H9 (cell line): ENCODE results near the gene KANSL3. TPM values are rescaled to one million over a fixed set of nuclear protein-coding genes. Genes with fewer than 3 reads are reported as not detected.

Experiments
- DNase-seq: peaks from one replicate; pipeline ENCODE4 v3.0.0-alpha.2; 2017
- H2AFZ ChIP-seq: one replicate; pipeline ENCODE4 v1.6.1; 2013; ENCODE audit warnings: mild to moderate bottlenecking, low read length, control low read depth, moderate library complexity
- H2AK5ac ChIP-seq: 2 replicates; pipeline ENCODE4 v1.6.1; 2013; ENCODE audit warnings: low read length, control low read depth, mixed read lengths; ENCODE audit not compliant: insufficient read length
- H2BK120ac ChIP-seq: one replicate; pipeline ENCODE4 v1.6.1; 2013; ENCODE audit warnings: low read depth, mild to moderate bottlenecking, low read length, control low read depth, inconsistent platforms; ENCODE audit not compliant: poor library complexity, severe bottlenecking
- H2BK12ac ChIP-seq: 2 replicates; pipeline ENCODE4 v1.6.1; 2013; ENCODE audit warnings: low read length, control low read depth, mixed read lengths, low read depth; ENCODE audit not compliant: insufficient read length
- H2BK15ac ChIP-seq: 2 replicates; pipeline ENCODE4 v1.6.1; 2013; ENCODE audit warnings: low read depth, low read length, control low read depth
- H2BK20ac ChIP-seq: one replicate; pipeline ENCODE4 v1.6.1; 2013; ENCODE audit warnings: low read depth, mild to moderate bottlenecking, low read length, control low read depth, inconsistent platforms; ENCODE audit not compliant: poor library complexity, severe bottlenecking
- H2BK5ac ChIP-seq: 2 replicates; pipeline ENCODE4 v1.6.1; 2013; ENCODE audit warnings: low read length, control low read depth, mixed read lengths; ENCODE audit not compliant: insufficient read length
- H3K14ac ChIP-seq: 2 replicates; pipeline ENCODE4 v1.6.1; 2013; ENCODE audit warnings: low read length, control low read depth; ENCODE audit not compliant: insufficient read depth
- H3K18ac ChIP-seq: 2 replicates; pipeline ENCODE4 v1.6.1; 2013; ENCODE audit warnings: low read depth, mild to moderate bottlenecking, mixed read lengths, low read length, control low read depth; ENCODE audit not compliant: insufficient read length
- H3K23ac ChIP-seq: 2 replicates; pipeline ENCODE4 v1.6.1; 2013; ENCODE audit warnings: low read length, control low read depth, mixed read lengths, low read depth; ENCODE audit not compliant: insufficient read length
- H3K23me2 ChIP-seq: 2 replicates; pipeline ENCODE4 v1.6.1; 2013; ENCODE audit warnings: low read depth, mild to moderate bottlenecking, mixed read lengths, low read length, control low read depth; ENCODE audit not compliant: insufficient read length, poor library complexity, severe bottlenecking
- H3K27ac ChIP-seq: 2 replicates; pipeline ENCODE4 v1.5.1; 2013; ENCODE audit warnings: low read length, control low read depth, mixed read lengths, low read depth; ENCODE audit not compliant: insufficient read length
- H3K27me3 ChIP-seq: 2 replicates; pipeline ENCODE4 v1.6.1; 2013; ENCODE audit warnings: low read length, control low read depth, inconsistent platforms; ENCODE audit not compliant: insufficient read depth
- H3K4ac ChIP-seq: 2 replicates; pipeline ENCODE4 v1.6.1; 2013; ENCODE audit warnings: low read depth, mild to moderate bottlenecking, control low read depth, inconsistent platforms, low read length, moderate library complexity
- H3K4me1 ChIP-seq: 2 replicates; pipeline ENCODE4 v1.6.1; 2013; ENCODE audit warnings: low read length, control low read depth, inconsistent platforms; ENCODE audit not compliant: insufficient read depth
- H3K4me2 ChIP-seq: 2 replicates; pipeline ENCODE4 v1.6.1; 2013; ENCODE audit warnings: low read length, control low read depth, mixed read lengths; ENCODE audit not compliant: insufficient read length, insufficient read depth
- H3K56ac ChIP-seq: 2 replicates; pipeline ENCODE4 v1.6.1; 2013; ENCODE audit warnings: low read depth, mild to moderate bottlenecking, mixed read lengths, low read length, control low read depth; ENCODE audit not compliant: insufficient read length
- H3K79me1 ChIP-seq: 2 replicates; pipeline ENCODE4 v1.6.1; 2013; ENCODE audit warnings: low read depth, mild to moderate bottlenecking, moderate library complexity, low read length, control low read depth, inconsistent platforms; ENCODE audit not compliant: insufficient read depth, poor library complexity, severe bottlenecking
- H3K79me2 ChIP-seq: 2 replicates; pipeline ENCODE4 v1.6.1; 2013; ENCODE audit warnings: low read length, control low read depth, inconsistent platforms; ENCODE audit not compliant: insufficient read depth
- H3K9ac ChIP-seq: 2 replicates; pipeline ENCODE4 v1.6.1; 2013; ENCODE audit warnings: low read length, control low read depth, mixed read lengths; ENCODE audit not compliant: insufficient read length; ENCODE audit errors: extremely low read depth
- H3K9me3 ChIP-seq: one replicate; pipeline ENCODE4 v1.6.1; 2013; ENCODE audit warnings: low read depth, low read length, inconsistent platforms; ENCODE audit not compliant: control insufficient read depth
- H3T11ph ChIP-seq: one replicate; pipeline ENCODE4 v1.6.1; 2013; ENCODE audit warnings: mild to moderate bottlenecking, low read length, control low read depth, inconsistent platforms
- H4K20me1 ChIP-seq: one replicate; pipeline ENCODE4 v1.6.1; 2013; ENCODE audit not compliant: control insufficient read depth, insufficient read length, insufficient read depth
- H4K5ac ChIP-seq: 2 replicates; pipeline ENCODE4 v1.6.1; 2013; ENCODE audit warnings: low read depth, mild to moderate bottlenecking, mixed read lengths, low read length, control low read depth; ENCODE audit not compliant: insufficient read length
- H4K8ac ChIP-seq: replicated peaks from 2 replicates; pipeline ENCODE4 v1.6.1; 2013; ENCODE audit warnings: low read length, control low read depth, mixed read lengths, low read depth; ENCODE audit not compliant: insufficient read length
- H4K91ac ChIP-seq: 2 replicates; pipeline ENCODE4 v1.6.1; 2013; ENCODE audit warnings: low read depth, mild to moderate bottlenecking, moderate library complexity, mixed read lengths, low read length, control low read depth; ENCODE audit not compliant: insufficient read length
- H3K27ac Mint-ChIP-seq, 3 experiments: 2 replicates in 2 of 3; 3 replicates in 1 of 3; pipeline ENCODE4 v1.8.0; 2020 to 2021; ENCODE audit warnings: mixed read lengths in 3 of 3, mild to moderate bottlenecking in 1 of 3, moderate library complexity in 1 of 3
- H3K27me3 Mint-ChIP-seq: 2 replicates; pipeline ENCODE4 v1.8.0; 2021; ENCODE audit warnings: low read depth, mild to moderate bottlenecking, moderate library complexity, mixed read lengths
- H3K36me3 Mint-ChIP-seq, 3 experiments: 2 replicates in 2 of 3; 3 replicates in 1 of 3; pipeline ENCODE4 v1.8.0; 2020 to 2021; ENCODE audit warnings: low read depth in 3 of 3, mixed read lengths in 3 of 3; ENCODE audit not compliant: insufficient read depth in 1 of 3
- H3K4me1 Mint-ChIP-seq, 2 experiments: 2 replicates each; pipeline ENCODE4 v1.8.0; 2020; ENCODE audit warnings: mixed read lengths in 2 of 2
- H3K4me3 Mint-ChIP-seq, 2 experiments: 2 replicates in 1 of 2; 3 replicates in 1 of 2; pipeline ENCODE4 v1.8.0; 2020 to 2021; ENCODE audit warnings: mild to moderate bottlenecking in 2 of 2, mixed read lengths in 2 of 2, moderate library complexity in 1 of 2
- H3K9me3 Mint-ChIP-seq, 2 experiments: 2 replicates in 1 of 2; 3 replicates in 1 of 2; pipeline ENCODE4 v1.8.0; 2020; ENCODE audit warnings: mild to moderate bottlenecking in 2 of 2, mixed read lengths in 2 of 2, moderate library complexity in 1 of 2
- CTCF ChIP-seq: fragments of 200-600 bp; sonication (generic); conservative IDR thresholded peaks from 3 replicates; pipeline ENCODE4 v1.8.0; 2021; ENCODE audit warnings: antibody characterized with exemption, mild to moderate bottlenecking
- WGBS: extraction: QIAGEN DNeasy Blood & Tissue Kit; methylation state at CpG from one replicate; pipeline ENCODE4 v1.1.7; 2013; ENCODE audit warnings: missing lambda C conversion rate, low lambda C conversion rate, mixed read lengths; ENCODE audit not compliant: insufficient read length; ENCODE audit errors: extremely low coverage; 5-methylcytosine and 5-hydroxymethylcytosine counted together
- total RNA-seq: library from RNA; stranded (reverse); gene quantifications from 2 replicates; pipeline ENCODE4 v1.2.1, GENCODE V29; 2021

KANSL3 gene
- total RNA-seq, 1 experiment from 2014 or later = 35.7 TPM

DNA sequence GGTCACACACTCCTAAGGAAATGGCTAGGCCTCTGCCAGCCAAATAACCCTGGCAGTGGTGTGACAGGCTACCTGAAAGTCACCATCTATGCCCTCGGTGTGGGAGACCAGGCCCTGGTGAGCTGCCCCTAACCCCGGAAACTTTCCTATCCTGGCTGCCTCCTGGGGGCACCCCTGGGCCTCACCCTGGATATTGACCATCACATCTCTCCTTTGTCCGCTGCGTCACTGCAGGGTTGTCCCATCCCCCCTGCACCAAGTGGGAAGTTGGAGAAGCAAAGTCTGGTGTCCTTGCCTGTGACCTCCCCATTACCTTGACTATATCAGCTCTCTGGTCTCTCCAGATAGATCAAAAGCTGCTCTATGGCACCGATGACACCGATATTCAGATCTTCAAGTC, 23.2 kb upstream of the KANSL3 start:
- Histone ChIP-seq H4K8ac (no peak overlapping the region), H3K14ac (no peak overlapping the region; the same call in 1 of the 2 replicates), H3K56ac (no peak overlapping the region), H3K4me2 (no peak overlapping the region), H3K9ac (no peak overlapping the region), H4K5ac (no peak overlapping the region), H2BK120ac (no peak overlapping the region), H3K18ac (no peak overlapping the region), H2AFZ (no peak overlapping the region), H3K23me2 (no peaks in the 10 kb centered on the region), H2AK5ac (no peak overlapping the region), H4K91ac (no peak overlapping the region), H3K27me3 (no peaks in the 10 kb centered on the region), H3K23ac (no peak overlapping the region), H3K4ac (no peak overlapping the region), H3K9me3 (no peaks in the 10 kb centered on the region), H2BK15ac (no peak overlapping the region), H3T11ph (no peak overlapping the region), H3K79me2 (no peaks in the 10 kb centered on the region), H3K4me1 (no peaks in the 10 kb centered on the region), H2BK12ac (no peak overlapping the region), H3K27ac (no peak overlapping the region), H2BK5ac (no peak overlapping the region), H3K79me1 (no peaks in the 10 kb centered on the region), H4K20me1 (no peaks in the 10 kb centered on the region), H2BK20ac (no peak overlapping the region)
- Mint-ChIP-seq H3K27ac (no peak overlapping the region), H3K4me1 (no peaks in the 10 kb centered on the region), H3K4me3 (no peak overlapping the region), H3K9me3 (peaks cover 4 to 15% of the 10 kb centered on the region in 2 experiments; a peak in 4 of 5 replicates), H3K27me3 (no peaks in the 10 kb centered on the region; the same call in 1 of the 2 replicates), H3K36me3 (peaks cover 0 to 2% (median 1%) of the 10 kb centered on the region in 3 experiments; a peak in 2 of 7 replicates)
- TF ChIP-seq CTCF = no peak
- WGBS = no CpG with 5 or more reads among the region's 6 CpGs
- DNase-seq = no peak
